Activated naive CD8-positive, alpha-beta T cell treated with anti-CD3 and anti-CD28 coated beads, Interleukin-2, amount 10 ng/mL, durations not matched to agents 7 days and 5 days (primary cell): Measurements from ENCODE around the gene MED13. TPM values are rescaled to one million over a fixed set of nuclear protein-coding genes. Genes with fewer than 3 reads are reported as not detected.

Experiments used
- ATAC-seq: fragments of 150-1000 bp; cut with Tn5 transposase; one replicate; pipeline ENCODE4 v1.10.0; 2021; ENCODE audit warnings: low read depth, moderate library complexity
- POLR2A ChIA-PET: fragments of 350-600 bp; sonication (Branson Sonifier 250); formaldehyde crosslinking; loops from one replicate; lab custom pipeline; 2021; ENCODE audit warnings: antibody characterized with exemption; lab: Charles Lee
- DNase-seq: peaks from one replicate; pipeline ENCODE4 v3.0.0; 2021
- H3K27ac Mint-ChIP-seq: one replicate; pipeline ENCODE4 v1.8.0; 2022; ENCODE audit warnings: mild to moderate bottlenecking, mixed read lengths
- H3K27me3 Mint-ChIP-seq: one replicate; pipeline ENCODE4 v1.8.0; 2022; ENCODE audit warnings: mild to moderate bottlenecking, moderate library complexity, mixed read lengths
- H3K36me3 Mint-ChIP-seq: one replicate; pipeline ENCODE4 v1.8.0; 2021; ENCODE audit warnings: mild to moderate bottlenecking, mixed read lengths
- H3K4me1 Mint-ChIP-seq: one replicate; pipeline ENCODE4 v1.8.0; 2021; ENCODE audit warnings: mixed read lengths
- H3K4me3 Mint-ChIP-seq: one replicate; pipeline ENCODE4 v1.8.0; 2022; ENCODE audit warnings: mild to moderate bottlenecking, moderate library complexity, mixed read lengths
- H3K9me3 Mint-ChIP-seq: one replicate; pipeline ENCODE4 v1.8.0; 2021; ENCODE audit warnings: mixed read lengths
- total RNA-seq, 2 experiments: library from RNA; stranded (reverse); gene quantifications; one replicate each; pipeline ENCODE4 v1.2.3, GENCODE V29; 2021

Gene MED13, protein sequence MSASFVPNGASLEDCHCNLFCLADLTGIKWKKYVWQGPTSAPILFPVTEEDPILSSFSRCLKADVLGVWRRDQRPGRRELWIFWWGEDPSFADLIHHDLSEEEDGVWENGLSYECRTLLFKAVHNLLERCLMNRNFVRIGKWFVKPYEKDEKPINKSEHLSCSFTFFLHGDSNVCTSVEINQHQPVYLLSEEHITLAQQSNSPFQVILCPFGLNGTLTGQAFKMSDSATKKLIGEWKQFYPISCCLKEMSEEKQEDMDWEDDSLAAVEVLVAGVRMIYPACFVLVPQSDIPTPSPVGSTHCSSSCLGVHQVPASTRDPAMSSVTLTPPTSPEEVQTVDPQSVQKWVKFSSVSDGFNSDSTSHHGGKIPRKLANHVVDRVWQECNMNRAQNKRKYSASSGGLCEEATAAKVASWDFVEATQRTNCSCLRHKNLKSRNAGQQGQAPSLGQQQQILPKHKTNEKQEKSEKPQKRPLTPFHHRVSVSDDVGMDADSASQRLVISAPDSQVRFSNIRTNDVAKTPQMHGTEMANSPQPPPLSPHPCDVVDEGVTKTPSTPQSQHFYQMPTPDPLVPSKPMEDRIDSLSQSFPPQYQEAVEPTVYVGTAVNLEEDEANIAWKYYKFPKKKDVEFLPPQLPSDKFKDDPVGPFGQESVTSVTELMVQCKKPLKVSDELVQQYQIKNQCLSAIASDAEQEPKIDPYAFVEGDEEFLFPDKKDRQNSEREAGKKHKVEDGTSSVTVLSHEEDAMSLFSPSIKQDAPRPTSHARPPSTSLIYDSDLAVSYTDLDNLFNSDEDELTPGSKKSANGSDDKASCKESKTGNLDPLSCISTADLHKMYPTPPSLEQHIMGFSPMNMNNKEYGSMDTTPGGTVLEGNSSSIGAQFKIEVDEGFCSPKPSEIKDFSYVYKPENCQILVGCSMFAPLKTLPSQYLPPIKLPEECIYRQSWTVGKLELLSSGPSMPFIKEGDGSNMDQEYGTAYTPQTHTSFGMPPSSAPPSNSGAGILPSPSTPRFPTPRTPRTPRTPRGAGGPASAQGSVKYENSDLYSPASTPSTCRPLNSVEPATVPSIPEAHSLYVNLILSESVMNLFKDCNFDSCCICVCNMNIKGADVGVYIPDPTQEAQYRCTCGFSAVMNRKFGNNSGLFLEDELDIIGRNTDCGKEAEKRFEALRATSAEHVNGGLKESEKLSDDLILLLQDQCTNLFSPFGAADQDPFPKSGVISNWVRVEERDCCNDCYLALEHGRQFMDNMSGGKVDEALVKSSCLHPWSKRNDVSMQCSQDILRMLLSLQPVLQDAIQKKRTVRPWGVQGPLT (N-terminal part only)
- 10 to 100 TPM; 54.6 to 58.5 TPM for total RNA-seq

DNA sequence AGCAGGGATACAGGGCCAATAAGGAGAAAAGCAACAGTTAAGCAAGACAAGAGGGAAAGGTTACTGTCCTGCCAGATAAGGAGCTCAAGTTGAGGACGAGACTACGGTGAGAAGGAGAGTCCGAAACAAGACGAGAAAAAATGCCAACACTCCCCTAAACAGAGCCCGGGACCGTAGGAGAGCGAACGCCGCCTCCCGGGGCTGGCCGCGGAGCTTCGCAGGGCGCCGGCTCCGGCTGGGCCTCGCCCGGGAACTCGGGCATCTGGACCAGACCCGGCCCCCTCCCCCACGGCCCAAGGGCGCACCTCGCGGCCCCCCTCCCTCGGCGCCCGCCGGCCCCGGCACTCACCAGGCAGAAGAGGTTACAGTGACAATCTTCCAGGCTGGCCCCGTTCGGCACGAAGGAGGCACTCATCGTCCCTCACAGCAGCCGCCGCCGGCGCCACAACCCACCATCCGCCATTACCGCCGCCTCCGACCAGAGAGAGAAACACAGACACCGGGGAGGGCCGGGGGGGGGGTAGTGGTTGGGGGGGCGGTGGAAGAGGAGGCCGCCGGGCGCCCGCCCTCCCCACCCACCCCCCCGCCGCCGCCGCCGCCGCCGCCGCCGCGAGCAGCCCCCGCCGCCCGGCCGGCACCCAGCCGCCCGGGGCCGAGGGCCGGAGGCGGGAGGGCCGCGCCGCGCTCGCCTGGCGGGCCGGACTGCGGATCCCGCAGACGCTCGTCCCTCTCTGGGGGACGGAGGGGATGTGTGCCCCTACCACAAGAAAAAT lies at the start of gene MED13:
Gene MED13 (minus strand): TSS at position 488 of the 773 bp plus-strand sequence. CDS start 73 bp downstream, at position 415.
- Mint-ChIP-seq H3K27me3 (no peaks in the 10 kb centered on the region), H3K9me3 (no peaks in the 10 kb centered on the region), H3K4me3 (peak within 1 kb of the TSS; percentile 97), H3K36me3 (peaks cover 14% of the 10 kb centered on the region), H3K4me1 (peaks cover 27% of the 10 kb centered on the region), H3K27ac (peak within 1 kb of the TSS; percentile 99)
- peak; percentile 25 for ATAC-seq
- peak; percentile 74 for DNase-seq
- POLR2A ChIA-PET = interaction anchor here (0.9 to 3.3 kb wide), 3 partner anchors 161 to 225 kb away, joined by 3 to 29 read pairs (median 4); partner anchors contain the start of gene BRIP1

DNA sequence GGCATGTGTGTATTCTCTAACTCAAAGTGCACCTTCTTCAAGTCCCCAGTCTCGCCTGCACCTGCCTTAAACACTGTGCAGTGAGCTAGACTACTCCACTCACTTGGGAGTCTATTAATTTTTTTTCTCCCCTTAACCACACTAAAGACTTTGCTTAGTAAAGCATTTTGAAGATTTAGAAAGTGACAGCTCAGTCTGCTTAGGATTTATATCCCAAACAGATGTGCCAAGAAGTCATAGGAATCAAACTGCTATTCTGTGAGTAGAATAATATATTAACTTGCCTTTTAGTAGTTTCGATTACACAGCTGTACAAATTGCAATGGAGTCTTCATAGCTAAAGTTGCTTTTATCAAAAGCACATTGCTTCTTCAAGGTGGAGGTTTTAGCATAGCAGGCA lies 47.2 kb upstream of the MED13 start:
- DNase-seq (no peak), ATAC-seq (no peak)
- Mint-ChIP-seq H3K36me3 (no peaks in the 10 kb centered on the region), H3K27ac (no peak overlapping the region), H3K9me3 (no peaks in the 10 kb centered on the region), H3K27me3 (peaks cover 16% of the 10 kb centered on the region), H3K4me1 (no peaks in the 10 kb centered on the region), H3K4me3 (no peak overlapping the region)
- POLR2A ChIA-PET = no interaction called here

DNA sequence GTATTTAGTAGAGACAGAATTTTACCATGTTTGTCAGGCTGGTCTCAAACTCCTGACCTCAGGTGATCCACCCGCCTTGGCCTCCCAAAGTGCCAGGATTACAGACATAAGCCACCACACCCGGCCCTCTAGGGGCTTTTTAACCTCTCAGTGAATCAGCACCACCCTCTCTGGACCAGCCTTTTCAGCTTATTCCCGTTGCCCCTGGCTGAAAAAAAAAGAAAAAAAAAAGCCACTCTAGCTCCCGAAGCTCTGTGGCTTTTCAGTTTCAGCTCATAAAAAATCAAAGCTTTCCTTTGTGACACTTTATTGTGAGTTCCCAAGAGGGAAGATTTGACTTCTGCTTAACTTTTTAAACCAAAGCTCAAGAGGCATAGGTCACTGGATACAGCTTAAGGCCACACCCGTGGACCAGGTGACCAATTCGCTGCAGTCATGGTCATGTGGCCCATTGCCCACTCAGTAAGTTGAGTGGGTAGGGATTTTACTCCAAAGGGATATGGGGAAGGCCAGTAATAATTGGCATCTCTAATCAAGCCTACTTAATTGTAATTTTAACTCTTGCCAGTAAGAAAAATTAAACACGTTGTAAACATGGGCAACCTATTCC lies 46.6 kb upstream of the MED13 start:
- no peak for ATAC-seq
- POLR2A ChIA-PET = no interaction called here
- H3K27me3 Mint-ChIP-seq = peaks cover 19% of the 10 kb centered on the region
- no peaks in the 10 kb centered on the region for H3K36me3 Mint-ChIP-seq
- no peak overlapping the region for H3K27ac Mint-ChIP-seq
- no peaks in the 10 kb centered on the region for H3K9me3 Mint-ChIP-seq
- H3K4me1 Mint-ChIP-seq = no peaks in the 10 kb centered on the region
- DNase-seq = no peak
- no peak overlapping the region for H3K4me3 Mint-ChIP-seq

DNA sequence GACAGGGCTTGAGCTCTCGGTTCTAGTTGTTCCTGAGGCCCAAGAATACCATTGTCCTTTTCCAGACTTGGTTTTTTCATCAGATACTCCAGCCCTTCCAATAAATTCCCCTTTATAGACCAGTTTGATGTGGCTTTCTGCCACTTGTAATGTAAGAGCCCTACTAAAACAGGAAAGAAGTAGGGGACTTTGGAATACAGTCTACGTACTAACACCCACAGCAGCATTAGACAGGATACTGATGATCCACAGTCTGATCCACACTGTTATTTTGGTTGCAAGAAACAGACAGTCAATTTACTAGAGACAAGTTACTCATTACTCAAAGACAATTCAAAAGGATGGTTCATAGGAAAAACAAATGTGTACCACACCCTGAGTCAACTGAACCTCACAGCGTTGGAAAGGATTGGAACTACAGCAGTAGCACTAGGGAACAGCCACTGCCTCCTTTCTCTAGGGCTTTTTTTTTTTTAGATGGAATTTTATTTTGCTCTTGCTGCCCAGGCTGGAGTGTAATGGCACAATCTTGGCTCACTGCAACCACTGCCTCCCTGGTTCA lies 45.9 kb upstream of the MED13 start:
- DNase-seq (no peak), ATAC-seq (no peak)
- H3K9me3 Mint-ChIP-seq = no peaks in the 10 kb centered on the region
- H3K27ac Mint-ChIP-seq = no peak overlapping the region
- no peaks in the 10 kb centered on the region for H3K4me1 Mint-ChIP-seq
- no peak overlapping the region for H3K4me3 Mint-ChIP-seq
- H3K36me3 Mint-ChIP-seq = no peaks in the 10 kb centered on the region
- peaks cover 19% of the 10 kb centered on the region for H3K27me3 Mint-ChIP-seq
- POLR2A ChIA-PET = no interaction called here

DNA sequence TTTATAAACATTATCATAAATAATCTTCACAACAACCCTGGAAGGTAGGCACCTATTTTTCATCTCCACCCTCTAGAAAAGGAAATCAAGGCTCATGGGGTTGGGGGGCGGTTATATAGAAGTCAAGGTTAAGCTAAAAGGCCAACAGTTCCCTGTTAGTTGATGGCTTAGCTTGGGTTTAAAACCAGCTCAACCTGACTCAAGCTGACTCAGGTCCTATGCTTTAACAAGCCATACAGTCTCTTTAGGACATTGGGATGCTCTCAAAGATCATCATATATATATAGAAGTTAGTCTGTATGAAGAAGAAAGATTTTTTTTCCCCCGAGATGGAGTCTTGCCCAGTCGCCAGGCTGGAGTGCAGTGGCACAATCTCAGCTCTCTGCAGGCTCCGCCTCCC lies 44.8 kb upstream of the MED13 start:
- no peak overlapping the region for H3K27ac Mint-ChIP-seq
- no peaks in the 10 kb centered on the region for H3K36me3 Mint-ChIP-seq
- no peaks in the 10 kb centered on the region for H3K4me1 Mint-ChIP-seq
- DNase-seq = no peak
- peaks cover 19% of the 10 kb centered on the region for H3K27me3 Mint-ChIP-seq
- POLR2A ChIA-PET = interaction anchor here (1.1 kb wide), 1 partner anchor 247 kb away, joined by 6 read pairs; the partner anchor contains the start of gene BRIP1
- no peaks in the 10 kb centered on the region for H3K9me3 Mint-ChIP-seq
- H3K4me3 Mint-ChIP-seq = no peak overlapping the region
- no peak for ATAC-seq

DNA sequence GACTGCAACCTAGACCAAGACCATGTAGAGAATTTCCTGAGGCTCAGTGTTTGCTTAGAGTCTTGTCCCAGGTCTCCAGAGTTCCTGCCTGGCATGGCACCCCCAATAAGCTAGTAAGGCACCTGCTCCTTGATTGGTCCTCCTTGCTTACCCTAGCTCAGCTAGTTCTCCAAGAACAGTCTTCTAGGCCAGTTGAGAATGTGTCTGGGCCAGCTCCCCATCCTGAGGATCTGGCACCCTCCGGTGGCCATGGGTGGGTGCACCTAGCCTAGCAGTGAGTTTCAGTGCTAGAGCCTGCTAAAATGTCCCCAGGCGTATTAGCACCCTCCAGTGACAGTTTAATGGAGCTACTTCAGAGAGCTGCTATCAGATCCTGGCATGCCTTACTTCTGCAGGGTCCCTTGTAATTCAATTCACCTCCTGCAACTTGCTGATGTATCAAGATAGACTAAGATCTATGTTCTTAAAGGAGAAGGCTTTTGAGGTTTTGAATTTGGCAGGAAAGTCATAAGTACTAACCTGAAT lies 44.4 kb upstream of the MED13 start:
- H3K36me3 Mint-ChIP-seq = no peaks in the 10 kb centered on the region
- DNase-seq = peak; percentile 71
- peaks cover 19% of the 10 kb centered on the region for H3K27me3 Mint-ChIP-seq
- H3K27ac Mint-ChIP-seq = no peak overlapping the region
- no peak overlapping the region for H3K4me3 Mint-ChIP-seq
- H3K4me1 Mint-ChIP-seq = no peaks in the 10 kb centered on the region
- ATAC-seq = peak; percentile 100
- POLR2A ChIA-PET = interaction anchor here (1.1 kb wide), 1 partner anchor 246 kb away, joined by 6 read pairs; the partner anchor contains the start of gene BRIP1
- H3K9me3 Mint-ChIP-seq = no peaks in the 10 kb centered on the region

DNA sequence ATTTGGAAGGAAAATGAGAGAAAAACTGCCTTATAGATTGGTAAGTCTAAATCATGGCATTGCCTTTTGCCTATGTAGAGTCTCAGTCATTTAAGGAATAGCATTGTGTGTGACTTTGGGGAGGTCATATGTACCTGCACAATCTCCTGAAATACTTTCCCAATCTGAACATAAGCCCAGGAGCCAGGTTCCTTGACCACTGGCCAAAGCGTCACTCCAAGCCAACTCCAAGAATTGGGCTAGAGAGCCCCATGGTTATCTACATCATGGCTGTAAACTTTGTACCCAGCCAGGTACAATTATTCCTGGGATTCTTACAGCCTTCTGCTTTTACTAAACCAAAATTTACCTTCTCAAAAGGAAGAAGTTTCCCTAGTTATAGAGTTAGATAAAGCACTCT lies 40.8 kb upstream of the MED13 start:
- Mint-ChIP-seq H3K4me3 (no peak overlapping the region), H3K36me3 (no peaks in the 10 kb centered on the region), H3K9me3 (no peaks in the 10 kb centered on the region), H3K27me3 (peaks cover 12% of the 10 kb centered on the region), H3K27ac (no peak overlapping the region), H3K4me1 (no peaks in the 10 kb centered on the region)
- DNase-seq = no peak
- ATAC-seq = no peak
- POLR2A ChIA-PET = no interaction called here

DNA sequence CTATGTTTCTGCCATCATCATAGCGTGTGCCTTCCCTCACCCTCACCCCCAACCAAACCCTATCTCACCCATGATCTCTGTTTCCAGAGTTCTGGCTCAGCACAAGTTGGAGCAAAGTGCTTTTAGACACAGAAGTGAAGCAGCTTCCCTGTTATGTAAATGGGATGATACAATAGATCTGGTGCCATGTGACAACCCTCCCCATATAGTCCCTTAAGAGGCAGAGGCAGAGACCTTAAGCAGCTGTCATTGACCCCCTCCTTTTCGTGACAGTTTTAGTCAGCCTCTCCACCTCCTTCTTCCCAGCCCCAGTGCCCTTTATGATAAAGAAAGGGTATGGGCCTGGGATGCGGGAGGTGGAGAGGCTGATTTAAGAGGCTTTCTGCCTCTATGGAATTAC lies 40.3 kb upstream of the MED13 start:
- H3K4me3 Mint-ChIP-seq = no peak overlapping the region
- no peak overlapping the region for H3K27ac Mint-ChIP-seq
- peaks cover 12% of the 10 kb centered on the region for H3K27me3 Mint-ChIP-seq
- ATAC-seq = no peak
- H3K36me3 Mint-ChIP-seq = no peaks in the 10 kb centered on the region
- DNase-seq = no peak
- POLR2A ChIA-PET = no interaction called here
- no peaks in the 10 kb centered on the region for H3K9me3 Mint-ChIP-seq
- no peaks in the 10 kb centered on the region for H3K4me1 Mint-ChIP-seq

DNA sequence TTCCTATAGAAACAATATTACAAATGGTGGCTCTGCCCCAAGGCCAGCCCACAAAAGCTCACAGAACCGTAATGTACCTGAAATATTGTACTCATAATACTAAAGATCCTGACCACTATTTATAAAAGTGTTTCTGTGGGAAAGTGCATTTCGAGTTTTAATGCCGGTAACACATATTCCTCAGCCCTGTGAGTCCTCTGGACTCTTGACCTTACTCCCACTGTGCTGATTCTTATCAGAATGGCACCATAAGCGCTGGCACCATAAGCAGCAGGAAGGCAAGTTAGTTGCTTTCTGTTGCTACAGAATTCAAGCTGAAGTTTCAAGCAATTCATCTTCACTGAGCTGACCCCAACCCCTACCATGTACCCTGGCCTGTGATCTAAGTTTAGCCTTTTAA lies 36.4 kb upstream of the MED13 start:
- ATAC-seq (no peak), DNase-seq (no peak)
- Mint-ChIP-seq H3K9me3 (no peaks in the 10 kb centered on the region), H3K27ac (no peak overlapping the region), H3K27me3 (peaks cover 2% of the 10 kb centered on the region), H3K4me3 (no peak overlapping the region), H3K36me3 (no peaks in the 10 kb centered on the region), H3K4me1 (peaks cover 10% of the 10 kb centered on the region)
- POLR2A ChIA-PET = no interaction called here

DNA sequence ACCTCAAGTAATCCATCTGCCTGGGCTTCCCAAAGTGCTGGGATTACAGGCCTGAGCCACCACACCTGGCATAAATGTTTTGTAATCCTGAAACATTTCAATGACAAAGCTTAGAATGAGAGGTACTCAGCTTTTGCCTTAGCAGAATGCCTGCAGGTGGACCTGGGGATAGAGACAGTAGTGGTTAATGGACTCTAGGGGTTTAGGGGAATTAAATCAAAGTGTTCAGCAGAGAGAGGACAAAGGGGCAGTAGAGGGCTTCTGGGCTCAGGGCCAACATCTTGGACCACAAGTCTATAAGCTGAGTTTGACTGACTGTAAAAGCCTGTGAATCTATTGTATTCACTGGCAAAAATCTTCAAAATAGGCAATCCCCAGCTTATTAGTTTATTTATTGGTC lies 36.0 kb upstream of the MED13 start:
- Mint-ChIP-seq H3K36me3 (no peaks in the 10 kb centered on the region), H3K4me3 (no peak overlapping the region), H3K4me1 (peaks cover 10% of the 10 kb centered on the region), H3K27ac (no peak overlapping the region), H3K9me3 (no peaks in the 10 kb centered on the region), H3K27me3 (peaks cover 2% of the 10 kb centered on the region)
- POLR2A ChIA-PET = interaction anchor here (1.1 kb wide), 1 partner anchor 14 kb away, joined by 4 read pairs; no protein-coding TSS in a partner anchor
- ATAC-seq (no peak), DNase-seq (no peak)

DNA sequence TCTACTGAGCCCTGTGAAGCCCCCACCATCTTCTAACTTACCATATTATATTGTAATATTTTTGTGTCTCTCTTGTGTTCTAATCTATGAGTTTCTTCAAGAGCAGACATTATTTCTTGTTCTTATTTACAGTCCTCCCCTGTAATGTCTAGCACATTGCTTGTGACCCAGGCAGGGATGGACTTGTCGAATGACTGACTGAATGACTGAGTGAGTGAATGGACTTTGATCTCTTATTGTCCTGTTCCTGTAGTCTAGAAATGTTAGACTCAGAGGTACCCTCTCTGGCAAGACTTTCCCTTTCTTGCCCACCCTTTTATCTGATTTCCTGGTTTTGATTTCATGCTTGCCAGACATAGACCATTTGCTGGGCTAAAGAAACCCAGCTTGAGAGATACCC lies 35.0 kb upstream of the MED13 start:
- POLR2A ChIA-PET = interaction anchor here (1.1 kb wide), 1 partner anchor 13 kb away, joined by 4 read pairs; no protein-coding TSS in a partner anchor
- H3K4me3 Mint-ChIP-seq = no peak overlapping the region
- H3K36me3 Mint-ChIP-seq = no peaks in the 10 kb centered on the region
- H3K4me1 Mint-ChIP-seq = peaks cover 10% of the 10 kb centered on the region
- no peaks in the 10 kb centered on the region for H3K9me3 Mint-ChIP-seq
- H3K27me3 Mint-ChIP-seq = peaks cover 2% of the 10 kb centered on the region
- DNase-seq (no peak), ATAC-seq (no peak)
- H3K27ac Mint-ChIP-seq = no peak overlapping the region
